Measurements from ENCODE around the gene RPS3. TPM values are rescaled to one million over a fixed set of nuclear protein-coding genes. Genes with fewer than 3 reads are reported as not detected.
"Not testable (repeated sequence)": the region's sequence is repeated elsewhere in the genome, so short reads cannot be mapped to it uniquely, and the experiment has no call there.

The RPS3 gene
- total RNA-seq, 1 donor: 1,703 TPM

DNA sequence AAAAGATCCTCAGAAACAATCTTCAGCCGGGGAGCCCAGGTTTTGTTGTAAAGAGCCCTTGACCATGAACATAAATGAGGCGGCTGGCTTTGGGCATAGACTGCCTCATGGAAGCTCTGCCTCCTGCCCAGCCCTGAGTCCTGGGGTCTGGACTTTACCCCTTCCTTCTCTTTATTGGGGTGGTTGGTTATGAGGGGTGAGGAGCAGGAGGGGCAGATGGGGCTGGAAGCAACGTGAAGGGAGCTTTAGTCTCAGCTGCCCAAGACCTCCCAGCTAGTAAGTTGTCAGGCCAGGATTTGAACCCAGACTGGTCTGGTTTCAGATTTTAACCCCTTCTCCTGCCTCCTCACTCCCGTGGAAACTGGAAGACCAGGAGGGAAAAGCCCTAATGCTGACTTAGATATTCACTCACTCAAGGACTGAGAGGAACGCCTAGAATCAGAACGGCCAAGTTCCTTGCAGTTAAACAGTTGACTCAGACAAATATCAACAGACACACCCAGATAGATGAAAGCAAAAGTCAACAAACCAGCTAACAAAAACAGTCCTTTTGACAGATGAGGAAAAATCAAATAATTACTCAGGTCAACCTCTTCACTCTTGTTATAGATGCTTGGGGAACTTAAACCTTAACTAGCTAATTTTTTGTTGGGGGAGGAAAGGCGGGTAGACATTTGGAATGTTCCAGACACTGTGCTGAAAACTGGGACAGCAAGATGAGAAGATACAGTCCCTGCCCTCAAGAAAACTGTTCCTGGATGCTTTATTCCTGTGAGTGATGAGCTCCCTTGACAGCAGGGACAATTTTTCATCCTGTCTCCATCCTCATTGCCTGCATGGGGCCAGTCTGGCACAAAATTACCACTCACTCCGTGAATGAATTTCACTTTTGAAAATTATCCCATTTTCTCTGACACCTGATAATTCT lies 27.1 kb upstream of the RPS3 start:
- peak; percentile 59 for DNase-seq (ENCODE audit: low read depth)
- TF ChIP-seq, protein P1, sequence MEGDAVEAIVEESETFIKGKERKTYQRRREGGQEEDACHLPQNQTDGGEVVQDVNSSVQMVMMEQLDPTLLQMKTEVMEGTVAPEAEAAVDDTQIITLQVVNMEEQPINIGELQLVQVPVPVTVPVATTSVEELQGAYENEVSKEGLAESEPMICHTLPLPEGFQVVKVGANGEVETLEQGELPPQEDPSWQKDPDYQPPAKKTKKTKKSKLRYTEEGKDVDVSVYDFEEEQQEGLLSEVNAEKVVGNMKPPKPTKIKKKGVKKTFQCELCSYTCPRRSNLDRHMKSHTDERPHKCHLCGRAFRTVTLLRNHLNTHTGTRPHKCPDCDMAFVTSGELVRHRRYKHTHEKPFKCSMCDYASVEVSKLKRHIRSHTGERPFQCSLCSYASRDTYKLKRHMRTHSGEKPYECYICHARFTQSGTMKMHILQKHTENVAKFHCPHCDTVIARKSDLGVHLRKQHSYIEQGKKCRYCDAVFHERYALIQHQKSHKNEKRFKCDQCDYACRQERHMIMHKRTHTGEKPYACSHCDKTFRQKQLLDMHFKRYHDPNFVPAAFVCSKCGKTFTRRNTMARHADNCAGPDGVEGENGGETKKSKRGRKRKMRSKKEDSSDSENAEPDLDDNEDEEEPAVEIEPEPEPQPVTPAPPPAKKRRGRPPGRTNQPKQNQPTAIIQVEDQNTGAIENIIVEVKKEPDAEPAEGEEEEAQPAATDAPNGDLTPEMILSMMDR (IDR thresholded peaks at IDR 0.05; ENCODE audit: insufficient read depth, low read depth, low read length): no peak
- H3K4me3 ChIP-seq (ENCODE audit: low read depth, low read length): no peak overlapping the region

DNA sequence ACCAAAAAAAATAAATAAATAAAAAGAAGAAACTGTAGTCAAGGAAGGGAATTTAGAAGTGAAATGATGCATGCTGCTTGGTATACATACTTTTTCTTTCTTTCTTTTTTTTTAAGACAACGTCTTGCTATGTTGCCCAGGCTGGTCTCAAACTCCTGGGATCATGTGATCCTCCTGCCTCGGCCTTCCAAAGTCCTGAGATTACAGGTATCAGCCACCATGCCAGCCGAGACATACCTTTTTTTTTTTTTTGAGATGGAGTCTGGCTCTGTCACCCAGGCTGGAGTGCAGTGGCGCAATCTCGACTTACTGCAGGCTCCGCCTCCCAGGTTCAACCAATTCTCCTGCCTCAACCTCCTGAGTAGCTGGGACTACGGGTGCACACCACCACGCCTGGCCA lies 26.1 kb upstream of the RPS3 start:
- TF ChIP-seq, protein P1 (IDR thresholded peaks at IDR 0.05; ENCODE audit: insufficient read depth, low read depth, low read length): no peak
- no peak for DNase-seq (ENCODE audit: low read depth)
- H3K4me3 ChIP-seq (ENCODE audit: low read depth, low read length): no peak overlapping the region

DNA sequence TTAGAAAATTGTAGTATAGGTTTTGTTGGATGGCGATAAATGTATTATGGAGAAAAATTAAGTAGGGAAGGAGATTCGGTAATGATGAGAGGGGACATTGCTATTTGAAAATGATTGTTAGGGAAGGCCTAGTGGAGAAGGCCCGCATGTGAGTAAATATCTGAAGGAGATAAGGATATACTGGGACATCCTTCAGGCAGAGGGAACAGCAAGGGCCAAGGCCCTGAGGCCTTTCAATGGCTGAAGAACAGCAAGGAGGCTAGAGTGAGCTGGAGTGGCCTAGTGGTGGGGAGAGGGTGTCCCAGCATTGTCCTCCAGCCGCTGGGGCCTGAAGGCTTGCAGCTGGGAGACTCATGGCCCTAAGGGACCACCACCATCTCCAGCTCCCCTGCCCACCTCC lies 24.7 kb upstream of the RPS3 start:
- no peak overlapping the region for H3K4me3 ChIP-seq (ENCODE audit: low read depth, low read length)
- DNase-seq (ENCODE audit: low read depth): no peak
- TF ChIP-seq, protein P1 (IDR thresholded peaks at IDR 0.05; ENCODE audit: insufficient read depth, low read depth, low read length): no peak

DNA sequence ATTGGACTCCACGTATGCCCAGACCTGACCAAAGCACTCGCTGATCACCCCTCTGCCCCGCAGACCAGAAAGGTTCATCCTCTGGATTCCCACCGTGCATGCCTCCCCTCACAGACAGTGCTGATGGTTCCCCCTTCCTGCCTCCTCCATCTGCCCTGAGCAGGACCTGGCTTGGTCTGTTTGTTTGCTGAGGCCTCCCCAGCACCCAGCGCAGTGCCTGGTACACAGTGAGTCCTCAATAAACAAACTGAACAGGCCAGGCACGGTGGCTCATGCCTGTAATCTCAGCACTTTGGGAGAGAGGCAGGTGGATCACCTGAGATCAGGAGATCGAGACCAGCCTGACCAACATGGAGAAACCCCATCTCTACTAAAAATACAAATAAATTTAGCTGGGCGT lies 23.7 kb upstream of the RPS3 start:
- H3K4me3 ChIP-seq (ENCODE audit: low read depth, low read length): no peak overlapping the region
- TF ChIP-seq, protein P1 (IDR thresholded peaks at IDR 0.05; ENCODE audit: insufficient read depth, low read depth, low read length): no peak
- no peak for DNase-seq (ENCODE audit: low read depth)

DNA sequence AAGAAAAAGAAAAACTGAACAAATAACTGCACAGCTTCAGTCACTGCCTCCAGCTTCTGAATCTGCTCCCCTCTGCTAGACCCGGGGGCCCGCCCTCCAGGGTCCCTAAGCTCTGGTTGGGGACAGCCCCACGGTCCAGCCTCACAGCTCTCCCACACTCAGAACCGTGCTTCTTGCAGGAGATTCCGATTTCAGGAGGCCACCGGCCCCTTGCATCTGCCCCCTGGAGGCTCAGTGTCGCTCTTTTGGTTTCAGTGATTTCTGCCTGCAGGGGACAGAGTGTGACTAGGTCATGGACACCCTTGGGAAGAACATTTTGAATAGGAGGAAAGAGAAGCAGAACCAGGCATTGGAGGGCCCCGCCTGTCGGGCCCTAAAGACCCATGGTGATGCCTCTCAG lies 23.1 kb upstream of the RPS3 start:
- TF ChIP-seq, protein P1 (IDR thresholded peaks at IDR 0.05; ENCODE audit: insufficient read depth, low read depth, low read length): peak; percentile 37
- no peak overlapping the region for H3K4me3 ChIP-seq (ENCODE audit: low read depth, low read length)
- no peak for DNase-seq (ENCODE audit: low read depth)

DNA sequence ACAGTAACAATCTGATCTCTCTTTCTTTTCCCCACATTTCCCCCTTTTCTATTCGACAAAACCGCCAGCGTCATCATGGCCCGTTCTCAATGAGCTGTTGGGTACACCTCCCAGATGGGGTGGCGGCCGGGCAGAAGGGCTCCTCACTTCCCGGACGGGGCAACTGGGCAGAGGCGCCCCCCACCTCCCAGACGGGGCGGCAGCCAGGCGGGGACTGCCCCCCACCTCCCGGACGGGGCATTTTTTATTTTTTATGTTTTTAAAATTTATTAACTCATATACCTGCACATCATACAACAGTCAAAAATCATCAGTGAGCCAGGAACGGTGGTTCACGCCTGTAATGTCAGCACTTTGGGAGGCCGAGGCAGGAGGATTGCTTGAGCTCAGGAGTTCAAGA lies 20.5 kb upstream of the RPS3 start:
- DNase-seq (ENCODE audit: low read depth); H3K4me3 ChIP-seq (ENCODE audit: low read depth, low read length): not testable (repeated sequence)

DNA sequence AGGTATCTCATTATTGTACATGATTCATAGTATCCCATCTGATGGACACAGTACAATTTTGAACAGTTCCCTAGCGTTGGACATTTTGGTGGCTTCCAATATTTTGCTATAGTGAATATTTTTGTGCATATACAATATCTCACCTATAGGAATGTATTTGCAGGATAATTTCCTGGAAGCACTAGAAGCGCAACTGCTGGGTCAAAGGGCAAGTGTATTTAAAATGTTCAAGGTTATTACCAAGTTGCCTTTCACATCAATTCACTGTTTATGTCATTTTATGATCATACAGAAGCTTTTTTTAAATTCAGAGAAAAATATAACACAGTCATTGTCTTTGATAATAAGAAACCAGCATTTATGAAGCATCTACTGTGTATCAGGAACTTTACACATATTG lies 19.1 kb upstream of the RPS3 start:
- TF ChIP-seq, protein P1 (IDR thresholded peaks at IDR 0.05; ENCODE audit: insufficient read depth, low read depth, low read length): no peak
- DNase-seq (ENCODE audit: low read depth): no peak
- H3K4me3 ChIP-seq (ENCODE audit: low read depth, low read length): no peak overlapping the region

Data from fibroblast of villous mesenchyme (primary cell).